Posterior vena cava (tissue), 2 donors: Measurements from ENCODE around the gene SLC17A3. TPM values are rescaled to one million over a fixed set of nuclear protein-coding genes. Genes with fewer than 3 reads are reported as not detected.

Source experiments
- DNase-seq: peaks from one replicate; pipeline ENCODE4 v3.0.0-alpha.2; 2020; ENCODE audit warnings: low spot score
- intact Hi-C, 2 donors: fragments of 100-400 bp; cut with DNase I; formaldehyde crosslinking; loops; one replicate each; pipeline versions ENCODE4 v1.14.1 to v1.14.2; 2022 to 2023
- long read RNA-seq, 2 donors: library from polyadenylated mRNA; unstranded; transcript quantifications; one replicate each; pipeline ENCODE4 v2.0.0, GENCODE V29; 2020 to 2021
- total RNA-seq, 2 donors: library from RNA; stranded (reverse); fragmentation: NEBNext Ultra II Directional; extraction: Animal tissue kit (Norgen Biotek cat#: 25700); gene quantifications; one replicate each; pipeline ENCODE4 v1.2.1, GENCODE V29; 2021
- donor health status: DM: yes; HTN: yes; CAD: no.
- donor health status: DM: yes; HTN: yes; CAD: no.

Gene SLC17A3, protein sequence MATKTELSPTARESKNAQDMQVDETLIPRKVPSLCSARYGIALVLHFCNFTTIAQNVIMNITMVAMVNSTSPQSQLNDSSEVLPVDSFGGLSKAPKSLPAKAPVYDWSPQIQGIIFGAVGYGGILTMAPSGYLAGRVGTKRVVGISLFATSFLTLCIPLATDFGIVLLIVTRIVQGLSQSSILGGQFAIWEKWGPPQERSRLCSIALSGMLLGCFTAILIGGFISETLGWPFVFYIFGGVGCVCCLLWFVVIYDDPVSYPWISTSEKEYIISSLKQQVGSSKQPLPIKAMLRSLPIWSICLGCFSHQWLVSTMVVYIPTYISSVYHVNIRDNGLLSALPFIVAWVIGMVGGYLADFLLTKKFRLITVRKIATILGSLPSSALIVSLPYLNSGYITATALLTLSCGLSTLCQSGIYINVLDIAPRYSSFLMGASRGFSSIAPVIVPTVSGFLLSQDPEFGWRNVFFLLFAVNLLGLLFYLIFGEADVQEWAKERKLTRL
- not detected for total RNA-seq
- long read RNA-seq, donor 1 = 0 reads
- long read RNA-seq, donor 2 = 0 reads

DNA sequence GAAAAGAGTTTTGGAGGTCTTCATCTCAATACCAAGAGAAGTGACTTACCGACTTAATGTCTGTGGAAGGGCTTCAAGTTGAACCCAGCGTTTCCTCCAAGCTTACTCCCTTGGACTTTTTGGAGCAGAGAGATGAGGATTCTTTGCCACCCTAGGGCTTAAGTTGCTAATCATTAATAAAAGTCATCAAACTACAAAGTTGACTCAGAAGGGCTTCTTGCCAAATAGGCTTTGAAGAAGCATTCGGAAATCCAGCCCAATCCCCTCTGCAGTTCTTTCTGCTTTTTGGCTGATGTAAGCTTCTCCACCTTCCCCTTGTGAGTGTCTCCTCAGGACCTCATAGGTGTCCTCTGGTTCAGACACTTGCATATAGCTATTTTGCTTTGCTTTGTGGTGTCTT, at the start of gene SLC17A3:
SLC17A3 (minus strand) TSS at position 126 of the 400 bp plus-strand sequence. CDS start 5,856 bp downstream, outside the sequence.
- intact Hi-C loops = no loop called here
- DNase-seq = no peak

DNA sequence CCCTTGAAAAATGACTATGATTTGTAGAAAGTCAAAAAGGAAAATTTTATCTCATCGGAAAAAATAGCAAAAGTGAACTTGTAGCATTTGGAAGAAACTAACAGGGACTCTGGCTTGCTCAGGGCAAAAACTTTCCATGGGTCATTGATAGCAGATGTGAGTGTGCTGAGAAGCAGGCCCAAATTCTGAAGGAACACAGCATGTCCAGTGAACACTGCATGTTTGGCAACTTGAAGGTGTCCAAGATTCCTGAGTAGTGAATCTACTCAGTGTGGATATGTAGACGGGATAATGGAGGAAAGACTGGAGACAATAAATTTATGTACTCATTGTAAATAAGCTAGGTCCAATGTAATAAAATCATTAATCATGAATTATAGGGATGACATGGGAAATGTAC, 48.3 kb upstream of the SLC17A3 start:
- intact Hi-C loops = no loop called here
- DNase-seq = no peak

DNA sequence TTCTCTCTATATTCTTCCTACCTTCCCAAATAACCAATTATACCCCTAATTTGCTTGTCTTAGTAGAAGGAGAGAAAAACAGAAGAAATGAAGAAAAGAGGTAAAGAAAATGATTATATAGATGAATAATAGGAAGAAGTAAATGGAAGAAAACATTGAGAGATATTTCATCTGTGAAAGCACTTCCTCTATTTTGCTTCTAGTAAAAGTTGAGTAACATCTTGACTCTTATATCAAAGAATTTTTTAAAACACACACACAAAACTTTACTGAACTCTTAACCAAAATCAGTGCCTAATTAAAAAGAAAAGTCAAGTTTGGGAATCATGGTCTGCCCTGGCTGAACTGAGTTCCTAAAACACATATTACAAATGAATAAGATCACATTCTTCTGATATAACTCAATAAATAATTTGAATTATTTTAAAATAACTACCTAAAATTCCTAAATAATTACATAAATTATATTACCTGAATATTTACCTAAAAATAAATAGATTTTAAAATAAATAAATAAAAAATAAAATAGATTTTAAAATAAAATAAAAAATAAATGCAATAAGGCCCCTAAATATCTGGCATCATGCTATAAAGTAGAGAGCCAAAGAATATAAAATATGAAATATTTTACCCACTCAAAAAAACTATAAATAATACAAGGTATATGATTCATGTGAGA, 47.6 kb upstream of the SLC17A3 start:
- intact Hi-C loops = no loop called here
- DNase-seq = no peak

DNA sequence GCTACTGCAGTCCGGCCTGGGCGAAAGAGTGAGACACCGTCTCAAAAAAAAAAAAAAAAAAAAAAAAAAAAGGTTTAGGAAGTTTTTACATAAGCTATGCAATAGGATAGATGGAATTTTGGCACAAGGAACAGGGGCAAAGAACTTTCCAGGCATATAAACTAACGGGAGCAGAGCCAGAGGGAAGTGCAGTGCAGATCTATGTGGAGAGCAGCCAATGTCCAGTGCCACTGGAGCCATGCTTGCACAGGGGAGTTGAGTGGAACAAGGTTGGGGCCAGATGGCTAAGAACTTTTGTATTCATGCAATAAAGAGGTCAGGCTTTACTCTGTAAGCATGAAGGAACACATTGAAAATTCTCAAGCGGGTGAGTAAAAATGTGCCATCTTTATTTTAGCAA, 45.6 kb upstream of the SLC17A3 start:
- DNase-seq = no peak
- intact Hi-C loops = no loop called here

DNA sequence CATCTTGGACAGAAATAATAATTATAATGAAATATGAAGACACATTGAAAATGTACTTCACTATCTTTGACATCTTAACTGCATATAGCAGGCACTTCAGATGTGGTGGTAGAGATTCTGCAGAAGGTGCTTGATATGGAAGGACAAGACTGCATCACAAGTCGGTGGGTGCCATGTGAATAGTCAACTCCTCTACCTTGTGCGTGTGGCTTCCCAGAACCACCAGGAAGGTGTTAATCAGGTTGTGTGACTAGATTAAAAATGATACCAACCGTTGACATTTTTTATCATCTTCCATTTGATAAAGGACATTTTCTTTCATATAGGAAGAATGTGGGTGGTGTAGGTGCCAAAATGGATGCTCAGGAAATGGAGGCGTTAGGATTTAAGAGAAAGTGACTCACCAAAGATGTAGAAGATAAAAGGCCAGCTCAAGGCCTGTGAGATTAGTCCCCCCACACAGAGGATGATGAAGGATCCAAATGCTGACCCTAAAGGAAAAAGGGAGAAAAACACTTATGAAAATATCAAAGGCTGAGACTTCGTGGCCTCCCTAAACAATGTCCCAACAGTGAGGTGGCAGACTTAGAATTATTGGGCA, 44.1 kb upstream of the SLC17A3 start:
- no peak for DNase-seq

DNA sequence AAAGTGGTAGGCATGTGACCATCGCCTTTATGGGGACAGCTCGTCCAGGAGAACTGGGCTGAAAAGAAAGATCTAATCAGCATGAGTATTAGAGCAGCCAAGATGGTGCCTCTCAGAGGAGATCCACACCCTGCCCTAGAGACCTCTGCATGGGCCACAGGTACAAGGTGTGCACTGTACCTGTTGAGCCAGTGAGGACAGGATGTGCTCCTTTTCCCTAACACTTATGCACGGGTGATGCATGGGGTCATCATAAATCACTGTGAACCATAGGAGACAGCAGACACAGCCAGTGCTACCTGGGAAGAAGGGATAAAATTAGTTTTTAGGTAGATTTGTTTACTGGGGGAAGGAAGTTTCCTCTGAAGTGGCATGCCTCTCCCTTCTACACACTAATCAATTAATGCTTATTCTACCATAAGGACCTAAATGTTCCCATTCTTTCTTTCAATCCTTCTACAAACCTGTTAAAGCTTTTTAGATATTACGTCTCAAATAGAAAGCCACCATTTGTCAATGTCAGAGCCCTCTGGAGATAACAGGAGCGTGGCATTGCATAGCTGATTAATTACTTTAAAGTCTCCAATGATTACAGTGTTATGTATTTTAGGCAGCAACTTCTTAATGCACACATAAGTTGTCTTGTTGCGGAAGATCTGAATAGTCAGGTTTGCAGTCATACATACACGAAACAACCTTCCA, 42.9 kb upstream of the SLC17A3 start:
- intact Hi-C loops = no loop called here
- no peak for DNase-seq

More for the DNA sequence above, 44.1 kb upstream of the SLC17A3 start:
- intact Hi-C loops = no loop called here

DNA sequence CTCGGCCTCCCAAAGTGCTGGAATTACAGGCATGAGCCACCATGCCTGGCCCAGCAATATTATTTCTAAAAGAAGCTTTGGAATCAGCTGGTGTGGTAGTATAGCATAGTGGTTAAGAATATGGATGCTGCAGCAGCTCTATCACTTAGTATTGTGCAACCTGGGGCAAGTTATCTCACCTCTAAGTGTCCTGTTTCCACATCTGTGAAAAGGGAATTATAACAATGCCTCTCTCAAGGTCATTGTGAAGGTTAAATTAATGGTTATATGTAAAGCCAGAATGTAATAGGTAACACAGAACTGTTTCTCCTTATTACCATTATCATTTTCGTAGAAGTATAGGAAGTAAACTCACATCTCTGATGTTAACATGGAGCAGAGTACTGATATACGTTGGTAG, 42.3 kb upstream of the SLC17A3 start:
- intact Hi-C loops = no loop called here
- DNase-seq = no peak

DNA sequence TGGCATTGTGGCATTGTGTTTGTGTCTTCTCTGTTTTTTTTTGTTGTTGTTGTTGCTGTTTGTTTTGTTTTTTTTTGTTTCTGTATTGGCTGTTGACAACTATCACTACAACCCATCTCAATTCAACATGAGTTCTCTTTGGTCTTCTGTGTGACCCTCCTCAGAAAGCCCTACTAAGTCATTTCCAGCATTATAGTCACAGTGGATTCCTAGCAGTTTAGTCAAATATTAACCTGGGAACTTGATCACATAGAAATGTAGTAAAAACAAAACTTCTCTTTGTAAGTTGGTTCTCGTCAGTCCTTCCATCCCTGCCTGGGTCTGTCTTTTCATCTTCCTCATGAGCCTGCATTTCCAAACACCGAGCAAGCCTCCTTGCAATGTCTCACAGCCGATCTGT, 39.7 kb upstream of the SLC17A3 start:
- DNase-seq = no peak
- intact Hi-C loops = no loop called here

DNA sequence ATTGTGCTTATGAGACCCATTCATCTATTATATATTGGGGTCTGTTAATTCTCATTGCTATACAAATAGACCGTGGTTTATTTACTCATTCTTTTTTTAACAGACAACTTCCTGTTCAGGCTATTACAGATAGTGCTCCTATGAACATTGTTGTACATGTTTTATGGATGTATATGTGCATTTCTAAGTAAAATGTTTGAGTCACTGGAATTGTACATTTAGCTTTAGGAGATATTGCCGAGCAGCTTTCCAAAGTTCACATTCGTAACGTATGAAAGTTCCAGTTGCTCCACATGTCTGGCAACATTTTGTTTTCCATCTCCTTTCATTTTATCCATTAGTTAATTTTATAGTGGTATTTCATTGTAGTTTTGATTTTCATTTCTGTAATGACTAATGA, 37.3 kb upstream of the SLC17A3 start:
- intact Hi-C loops = no loop called here
- no peak for DNase-seq

DNA sequence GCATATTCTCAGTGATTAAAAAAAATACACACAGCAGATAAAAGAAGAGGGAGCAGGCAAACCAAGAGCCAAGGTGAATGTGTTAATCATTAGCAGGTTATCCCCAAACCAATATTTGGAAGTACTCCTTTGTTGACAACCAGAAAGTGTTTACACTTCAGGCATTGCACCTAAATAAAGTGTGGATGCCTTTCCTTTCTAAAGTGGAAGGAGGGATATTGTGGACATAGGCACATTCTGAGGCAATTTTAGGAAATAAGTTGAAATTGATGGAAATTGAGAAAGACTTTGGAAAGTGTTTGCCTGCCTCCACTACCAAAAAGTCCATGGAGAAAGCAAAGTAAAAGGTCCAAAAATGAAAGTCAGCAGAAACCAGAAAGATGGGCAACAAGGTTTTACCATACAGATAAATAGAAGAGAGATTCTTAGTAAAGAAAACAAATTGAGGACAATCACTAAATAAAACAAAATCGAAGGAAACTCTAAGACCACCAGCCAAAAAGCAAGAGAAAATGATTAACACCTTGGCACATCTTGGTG, 33.5 kb upstream of the SLC17A3 start:
- intact Hi-C loops = no loop called here
- DNase-seq = no peak

DNA sequence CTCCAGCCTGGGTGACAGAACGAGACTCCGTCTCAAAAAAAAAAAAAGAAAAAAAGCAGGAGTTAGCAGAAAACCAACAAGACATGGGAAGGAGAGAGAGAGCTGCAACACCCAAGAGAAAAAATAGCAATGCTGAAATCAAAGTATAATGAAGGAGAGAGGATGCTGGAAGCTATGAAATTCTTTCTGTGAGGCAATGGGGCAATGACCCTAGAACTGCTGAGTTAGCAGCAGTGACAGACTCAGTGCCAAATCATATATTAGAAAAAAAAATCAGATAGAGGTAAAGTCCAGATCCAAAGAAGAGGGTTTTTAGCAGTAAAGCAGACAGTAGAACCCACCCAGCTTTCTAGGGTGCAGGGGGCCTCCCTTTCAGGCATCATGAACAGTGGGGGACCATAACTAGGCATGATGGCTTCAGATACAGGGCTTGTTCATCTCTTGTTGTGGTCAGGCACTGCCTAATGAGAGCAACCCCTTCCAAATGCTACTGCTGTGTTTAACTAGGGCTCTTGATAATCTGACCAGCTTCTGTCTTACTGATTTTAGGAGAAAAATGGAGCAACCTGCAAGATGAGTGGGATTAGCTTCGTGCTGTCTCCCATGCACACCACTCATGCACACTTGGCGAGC, 29.5 kb upstream of the SLC17A3 start:
- intact Hi-C loops = no loop called here
- no peak for DNase-seq

DNA sequence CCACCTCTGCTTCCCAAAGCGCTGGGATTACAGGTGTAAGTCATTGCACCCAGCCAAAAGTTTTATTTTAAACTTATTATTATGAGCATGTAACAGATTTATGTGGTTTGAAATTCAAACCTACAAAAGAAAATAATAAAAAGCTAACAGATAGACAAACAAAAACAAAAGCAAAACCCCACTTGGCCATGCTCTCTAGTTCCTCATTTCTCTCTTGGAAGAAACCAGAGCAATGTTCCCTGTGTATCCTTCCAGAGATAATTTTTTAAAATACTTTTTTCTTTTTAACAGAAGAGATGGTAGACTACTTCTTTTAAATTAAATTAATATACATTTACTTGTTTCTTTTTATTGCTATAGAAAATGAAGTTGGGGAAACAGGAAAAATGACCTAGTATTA, 28.0 kb upstream of the SLC17A3 start:
- intact Hi-C loops = no loop called here
- DNase-seq = no peak

DNA sequence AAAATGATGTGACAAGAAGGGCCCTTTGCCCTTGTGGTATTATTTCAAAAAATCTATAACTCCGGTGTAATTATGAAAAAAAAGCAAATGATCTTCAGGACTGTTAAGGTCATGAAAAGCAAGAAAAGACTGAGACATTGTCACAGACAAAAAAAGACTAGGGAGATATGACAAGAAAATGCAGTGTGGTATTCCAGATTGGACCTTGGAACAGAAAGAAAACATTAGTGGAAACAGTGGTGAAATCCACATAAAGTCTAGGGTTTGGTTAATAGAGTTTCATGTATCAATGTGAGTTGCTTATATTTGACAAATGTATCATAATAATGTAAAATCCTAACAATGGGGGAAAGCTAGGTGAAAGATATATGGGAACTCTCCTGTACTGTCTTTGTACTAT, 26.8 kb upstream of the SLC17A3 start:
- no peak for DNase-seq
- intact Hi-C loops = no loop called here

DNA sequence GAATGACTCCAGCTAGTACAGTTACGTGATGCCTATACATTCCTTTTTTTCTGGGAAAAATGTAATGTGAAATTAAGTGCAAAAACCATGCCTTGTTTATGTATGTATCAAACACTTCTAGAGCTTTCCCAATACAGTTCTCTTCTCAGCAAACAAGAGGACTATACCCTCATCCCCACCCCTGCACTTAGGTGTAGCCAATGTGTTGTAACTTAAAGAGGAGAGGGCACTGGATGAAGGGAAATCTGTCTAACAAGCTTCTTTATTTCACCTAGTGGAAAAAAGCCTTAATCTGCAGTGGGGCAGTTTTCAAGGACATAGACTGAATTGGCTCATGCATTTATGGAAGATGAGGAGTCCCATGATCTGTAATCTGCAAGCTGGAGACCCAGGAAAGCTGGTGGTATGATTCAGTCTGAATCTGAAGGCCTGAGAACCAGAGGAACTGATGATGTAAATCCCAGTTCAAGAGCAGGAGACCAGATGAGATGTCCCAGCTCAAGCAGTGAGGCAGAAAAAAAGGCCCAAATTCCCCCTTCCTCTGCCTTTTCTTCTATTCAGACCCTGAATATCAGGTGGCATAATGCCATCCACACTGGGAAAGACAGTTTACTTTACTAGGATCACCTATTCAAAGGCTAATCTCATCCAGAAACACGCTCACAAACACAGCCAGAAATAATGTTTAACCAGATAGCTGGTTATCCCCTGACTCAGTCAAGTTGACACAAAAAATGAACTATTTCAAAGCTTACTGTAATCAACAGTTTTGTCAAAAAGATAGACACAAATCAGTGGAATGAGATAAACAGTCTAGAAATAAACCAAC, 25.8 kb upstream of the SLC17A3 start:
- intact Hi-C loops = loop anchor here in 1 of 2 donors (10.0 kb wide), 1 partner anchor 195 kb away; no protein-coding TSS in a partner anchor
- DNase-seq = no peak

DNA sequence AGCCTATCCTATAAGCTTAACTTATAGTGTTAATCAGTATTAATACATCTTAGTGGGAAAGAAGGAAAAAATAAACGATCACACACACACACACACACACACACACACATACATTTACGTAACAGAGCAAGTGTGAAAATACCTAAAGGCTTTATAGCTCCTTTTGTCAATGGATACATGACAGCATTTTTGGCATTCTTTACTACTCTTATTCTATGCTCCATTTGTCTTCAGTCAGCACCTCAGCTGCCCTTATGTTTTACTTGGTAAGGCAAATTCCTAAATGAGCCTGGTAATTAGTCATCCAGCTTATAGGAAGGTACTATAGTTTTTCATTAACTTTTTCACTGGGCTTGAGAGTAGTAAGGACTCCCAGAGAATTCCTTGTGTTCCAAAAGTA, 25.1 kb upstream of the SLC17A3 start:
- no peak for DNase-seq
- intact Hi-C loops = loop anchor here in 1 of 2 donors (10.0 kb wide), 1 partner anchor 194 kb away; no protein-coding TSS in a partner anchor

DNA sequence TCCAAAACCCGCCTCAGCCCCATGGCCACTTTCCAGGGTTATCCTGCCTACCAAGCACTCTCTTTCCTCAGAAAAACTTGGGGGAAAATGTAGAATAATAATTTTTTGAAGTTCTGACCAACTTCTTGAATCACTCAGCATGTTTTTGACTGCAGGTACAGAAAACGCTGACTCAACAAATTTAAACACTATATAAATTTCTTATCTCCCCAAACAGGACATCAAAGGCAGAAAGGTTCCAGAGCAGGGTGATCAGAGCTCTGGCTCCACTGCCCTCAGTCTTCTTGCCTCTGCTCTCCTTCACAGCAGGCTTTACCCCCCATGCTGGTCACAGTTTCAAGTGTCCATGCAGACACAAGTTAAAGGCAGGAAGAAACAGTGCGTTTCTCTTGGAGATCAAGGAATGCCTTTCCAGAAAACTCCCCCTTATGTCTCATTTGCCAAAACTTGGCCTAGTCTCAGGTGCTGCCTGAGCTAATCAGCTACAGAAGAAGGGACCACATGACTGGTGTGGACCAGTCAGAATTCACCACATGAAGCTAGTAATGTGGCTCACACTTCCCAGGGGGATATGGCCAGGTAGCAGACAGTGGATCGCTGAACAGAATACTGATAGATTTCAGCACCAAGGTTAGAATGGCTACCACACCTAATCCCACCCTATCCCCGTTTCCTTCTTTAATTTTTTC, 24.4 kb upstream of the SLC17A3 start:
- no peak for DNase-seq
- intact Hi-C loops = loop anchor here in 1 of 2 donors (10.0 kb wide), 1 partner anchor 194 kb away; no protein-coding TSS in a partner anchor

DNA sequence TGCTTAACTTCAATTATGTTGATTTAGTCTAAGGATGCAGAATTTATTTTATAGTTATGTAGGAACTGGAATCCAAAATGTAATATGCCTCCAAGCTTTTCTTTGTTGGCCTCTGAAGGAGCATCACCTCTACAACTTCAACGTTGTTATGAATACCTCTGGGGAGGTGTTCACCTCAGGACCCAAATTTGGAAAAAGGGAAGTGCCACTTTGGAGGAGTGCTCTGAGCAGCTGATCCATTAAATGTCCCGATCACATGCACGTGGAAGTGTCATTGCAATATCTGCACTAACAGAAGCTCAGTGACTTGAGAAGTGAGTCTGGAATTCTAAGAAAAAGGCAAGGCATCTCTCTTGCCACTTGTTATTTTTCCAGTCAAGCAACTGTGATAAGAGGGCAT, 22.2 kb upstream of the SLC17A3 start:
- no peak for DNase-seq
- intact Hi-C loops = loop anchor here in 1 of 2 donors (10.0 kb wide), 1 partner anchor 191 kb away; no protein-coding TSS in a partner anchor
